GM19438 (cell line): ENCODE data around the gene ACSF2.

Source experiments
- ATAC-seq: cut with Tn5 transposase; IDR thresholded peaks from one replicate; pipeline ENCODE4 v1.9.1; 2021; ENCODE audit warnings: low read depth; ENCODE audit not compliant: unreplicated experiment

The ACSF2 gene

DNA sequence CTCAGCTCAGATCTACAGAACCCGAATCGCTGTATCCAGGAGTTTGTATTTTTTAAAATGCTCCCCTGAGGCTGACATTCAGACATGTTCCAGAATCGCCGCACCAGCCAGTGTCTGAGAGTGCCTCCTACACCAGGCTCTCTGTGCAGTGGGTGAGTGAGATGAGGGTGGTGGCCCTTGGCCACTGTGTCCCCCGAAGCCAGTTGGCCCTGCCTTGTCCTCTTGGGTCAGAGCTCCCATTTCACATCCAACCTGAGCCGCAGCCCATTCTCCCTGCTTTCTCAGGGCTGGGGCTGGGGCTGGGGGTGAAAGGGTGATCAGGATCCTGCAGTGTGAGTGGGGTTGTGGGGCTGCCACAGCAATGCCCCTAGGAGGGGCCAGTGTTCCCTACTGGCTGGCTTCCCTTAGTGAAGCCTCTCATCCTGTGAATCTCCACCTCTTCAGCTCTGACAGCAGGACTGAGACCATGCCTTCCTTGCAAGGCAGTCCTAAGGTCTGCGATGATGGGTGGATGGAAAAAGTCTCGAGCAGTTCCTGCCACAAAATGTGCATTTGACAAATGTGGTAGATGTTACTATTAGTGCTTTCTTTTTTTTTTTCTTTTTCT is 69.3 kb downstream of the ACSF2 start:
- ATAC-seq: no peak

DNA sequence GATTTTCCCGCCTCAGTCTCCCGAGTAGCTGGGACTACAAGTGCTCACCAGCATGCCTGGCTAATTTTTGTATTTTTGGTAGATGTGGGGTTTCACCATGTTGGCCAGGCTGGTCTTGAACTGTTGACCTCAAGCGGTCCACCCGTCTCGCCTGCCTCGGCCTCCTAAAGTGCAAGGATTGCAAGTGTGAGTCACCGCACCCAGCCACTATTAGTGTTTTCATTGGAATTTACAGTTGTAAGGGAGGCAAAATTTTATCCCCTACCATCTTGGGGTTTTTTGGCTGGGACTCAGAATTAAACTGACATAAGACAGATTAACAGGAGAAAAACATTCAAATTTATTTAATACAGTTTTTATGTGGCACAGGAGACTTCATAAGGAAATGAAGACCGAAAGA is 69.9 kb downstream of the ACSF2 start:
- no peak for ATAC-seq

DNA sequence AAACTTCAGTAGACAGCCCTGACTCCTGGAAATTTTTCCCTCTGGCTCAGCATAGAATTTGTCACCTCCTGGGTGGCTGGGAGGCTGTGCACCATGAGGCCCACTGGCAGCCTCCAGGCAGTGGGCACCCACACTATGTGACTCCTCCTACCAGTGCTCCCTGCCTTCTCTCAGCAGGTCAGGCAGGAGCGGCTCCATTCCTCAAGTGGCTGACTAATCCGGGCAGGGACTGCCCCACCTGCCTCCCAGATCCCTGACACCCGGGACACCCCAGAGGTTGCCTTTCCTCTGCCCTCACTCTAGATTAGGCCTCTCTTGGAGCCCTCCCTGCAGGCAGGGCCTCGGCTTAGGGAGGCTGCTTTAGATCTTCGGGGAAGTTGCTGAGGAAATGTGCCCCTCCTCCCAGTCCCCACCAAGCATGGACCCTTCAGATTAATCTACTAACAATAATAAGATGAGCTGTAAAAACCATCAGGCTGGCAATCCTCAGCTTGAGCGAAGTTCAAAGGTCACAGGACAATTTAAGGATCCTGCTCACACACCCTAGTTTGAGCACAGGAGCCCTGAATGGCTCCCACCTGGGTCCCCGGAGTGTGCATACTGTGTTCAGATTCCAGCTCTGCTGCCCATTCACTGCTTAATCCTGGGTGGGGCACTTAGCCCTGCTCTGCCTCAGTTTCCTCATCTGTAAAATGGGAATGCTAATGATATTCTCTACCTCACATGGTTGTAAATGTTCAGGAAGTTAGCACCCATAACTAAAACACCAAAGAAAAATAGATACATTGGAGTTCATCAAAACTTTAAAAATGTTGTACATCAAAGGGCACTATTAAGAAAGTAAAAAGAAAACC is 72.2 kb downstream of the ACSF2 start:
- ATAC-seq: no peak

DNA sequence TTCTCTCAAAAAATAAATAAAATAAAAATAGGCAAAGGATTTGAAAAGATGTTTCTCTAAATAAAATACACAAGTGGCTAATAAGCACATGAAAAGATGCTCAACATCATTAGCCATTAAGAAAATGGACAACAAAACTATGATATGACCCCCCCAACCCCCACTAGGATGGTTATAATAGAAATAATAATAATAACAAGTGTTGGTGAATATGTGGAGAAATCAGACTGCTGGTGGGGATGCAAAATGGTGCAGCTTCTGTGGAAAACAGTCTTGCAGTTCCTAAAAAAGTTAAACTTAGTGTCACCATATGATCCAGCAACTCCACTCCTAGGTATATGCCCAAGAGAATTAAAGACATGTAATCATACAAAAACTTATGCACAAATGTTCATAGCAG is 73.3 kb downstream of the ACSF2 start:
- ATAC-seq: no peak

DNA sequence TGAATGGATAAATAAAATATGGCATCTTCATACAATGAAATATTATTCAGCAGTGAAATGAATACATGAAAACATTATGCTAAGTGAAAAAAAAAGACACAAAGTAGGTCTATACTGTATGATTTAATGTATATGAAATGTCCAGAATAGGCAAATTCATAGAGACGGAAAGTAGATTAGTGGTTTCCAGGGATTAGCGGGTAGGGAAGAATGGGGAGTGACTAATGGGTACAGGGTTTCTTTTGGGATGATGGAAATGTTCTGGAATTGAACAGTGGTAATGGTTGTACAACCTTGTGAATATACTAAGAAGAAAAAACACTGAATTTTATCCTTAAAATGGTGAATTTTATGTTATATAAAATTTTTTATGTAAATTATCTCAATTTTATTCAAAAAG is 73.7 kb downstream of the ACSF2 start:
- no peak for ATAC-seq

DNA sequence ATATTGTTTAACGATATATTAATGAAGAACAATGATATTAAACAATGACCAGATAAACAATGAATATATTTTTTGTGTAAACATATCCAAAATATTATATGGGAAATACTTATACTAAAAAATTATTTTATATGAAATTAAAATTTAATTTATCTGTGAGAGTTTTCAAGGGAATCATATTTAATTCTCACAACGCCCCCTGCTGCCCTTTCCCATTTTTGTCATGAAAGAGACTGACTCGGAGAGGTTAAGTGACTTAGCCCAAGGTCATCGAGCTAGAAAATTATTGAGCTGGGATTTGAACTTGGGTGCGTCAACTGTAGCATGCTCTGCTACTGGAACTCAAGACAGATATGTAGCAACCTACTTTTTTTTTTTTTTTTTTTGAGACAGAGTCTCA is 75.0 kb downstream of the ACSF2 start:
- no peak for ATAC-seq

DNA sequence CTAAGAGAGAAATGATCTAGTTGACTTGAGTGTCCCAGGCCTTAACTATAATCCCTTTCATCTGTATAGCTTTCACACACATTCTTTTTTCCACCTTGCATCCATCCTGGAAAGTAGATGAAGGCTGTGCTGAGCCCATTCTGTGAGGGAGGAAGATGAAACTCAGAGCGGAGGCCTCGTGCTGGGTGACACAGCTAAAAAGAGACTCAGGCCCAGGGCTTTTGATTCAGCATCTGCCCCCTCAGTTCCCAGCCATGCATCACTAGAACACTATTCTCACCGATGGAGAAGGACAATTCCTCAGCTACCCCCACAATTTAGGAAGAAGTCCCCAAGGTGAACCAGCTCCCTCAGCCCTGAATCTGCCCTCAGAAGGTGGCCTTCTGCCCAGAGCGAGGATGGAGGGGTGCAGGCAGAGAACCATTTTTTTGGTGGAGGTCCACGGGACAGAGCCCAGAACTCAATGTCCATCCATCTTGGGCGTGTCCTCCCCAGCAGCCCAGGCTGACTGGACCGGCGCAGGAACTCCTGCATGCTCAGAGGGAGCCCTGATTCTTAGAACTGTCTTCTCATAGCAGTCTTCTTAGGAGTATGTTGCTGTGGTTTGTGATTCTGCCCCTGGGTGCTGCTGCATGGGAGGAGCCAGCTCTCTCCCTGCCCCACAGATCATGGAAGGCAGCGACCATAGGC is 76.4 kb downstream of the ACSF2 start:
- no peak for ATAC-seq

DNA sequence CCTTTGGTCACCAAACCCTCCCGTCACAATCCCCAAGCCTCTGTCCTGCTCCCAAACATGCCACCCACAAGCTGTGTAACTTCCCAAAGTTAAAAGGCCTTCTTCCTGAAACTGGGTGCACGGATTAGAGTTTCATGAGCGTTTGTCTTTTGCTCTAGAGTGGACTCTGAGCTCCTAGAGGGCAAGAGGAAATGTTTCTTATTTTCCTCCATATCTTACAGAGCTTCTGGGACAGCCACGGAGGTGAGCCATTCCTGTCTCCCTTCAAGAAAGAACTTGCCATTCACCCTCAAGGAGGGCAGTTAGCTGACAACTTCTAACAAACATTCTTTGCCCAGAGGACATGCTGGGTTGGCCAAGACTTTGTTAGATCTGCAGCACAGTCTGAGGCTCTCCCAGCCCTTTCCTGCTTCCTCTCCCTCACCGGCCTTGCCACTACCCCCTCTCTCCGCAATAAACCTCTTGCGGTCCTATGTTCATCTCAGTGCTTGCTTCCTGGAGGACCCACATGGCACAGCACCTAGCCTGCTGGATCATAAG is 79.6 kb downstream of the ACSF2 start:
- no peak for ATAC-seq

DNA sequence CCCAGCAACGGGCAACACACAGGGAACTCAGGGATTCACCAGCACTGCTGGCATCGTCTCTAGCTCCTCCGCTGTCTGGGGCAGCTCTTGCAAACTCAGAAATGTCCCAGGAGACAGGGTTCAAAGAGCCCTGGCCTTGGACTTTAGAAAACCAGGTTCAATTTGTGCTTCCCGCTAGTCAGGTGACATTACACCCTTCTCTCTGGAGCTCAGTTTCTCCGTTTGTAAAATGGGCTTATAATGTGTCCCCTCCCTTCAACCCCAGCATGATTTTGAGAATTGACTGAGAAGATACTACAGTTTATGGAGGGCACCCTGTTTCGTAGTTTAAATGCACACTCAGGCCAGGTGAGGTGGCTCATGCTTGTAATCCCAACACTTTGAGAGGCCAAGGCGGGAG is 80.3 kb downstream of the ACSF2 start:
- ATAC-seq: no peak

DNA sequence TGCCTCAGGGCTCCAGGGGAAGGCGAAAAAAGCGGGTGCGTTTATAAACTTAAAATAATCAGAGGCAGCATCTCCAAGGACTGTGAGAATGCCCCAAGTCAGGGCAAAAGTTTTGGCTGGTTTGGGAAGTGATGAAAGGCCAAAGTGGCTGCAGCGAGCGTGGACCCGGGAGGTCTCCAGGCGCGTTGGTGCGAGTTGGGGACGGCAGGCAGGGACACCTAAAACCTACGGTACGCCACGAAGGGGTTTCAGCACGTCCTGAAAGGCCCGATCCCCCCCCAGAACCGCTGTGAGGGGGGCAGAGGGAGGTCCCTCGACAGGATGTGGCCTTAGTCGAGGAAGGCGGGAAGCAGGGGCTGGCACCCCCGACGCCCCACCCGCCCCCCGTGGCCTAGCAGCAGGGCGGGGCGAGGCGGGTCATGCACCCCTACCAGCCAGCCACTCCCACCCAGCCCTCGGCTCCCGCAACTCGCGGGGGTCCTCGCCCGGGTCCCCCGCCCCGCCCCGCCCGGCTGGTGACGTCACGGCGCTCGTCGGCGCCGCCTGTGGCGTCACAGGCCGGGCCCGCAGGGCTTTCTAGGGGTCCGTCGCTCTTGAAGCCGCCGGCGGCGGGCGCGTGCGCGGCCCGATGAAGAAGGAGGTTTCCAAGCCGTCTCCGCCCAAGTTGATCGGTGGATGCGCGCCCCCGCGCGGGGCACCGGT is 82.0 kb downstream of the ACSF2 start, which contains the start of gene MYCBPAP:
Gene MYCBPAP (plus strand): TSS at position 569 of the 702 bp plus-strand sequence. CDS start 236 bp downstream, outside the sequence.
- no peak for ATAC-seq

DNA sequence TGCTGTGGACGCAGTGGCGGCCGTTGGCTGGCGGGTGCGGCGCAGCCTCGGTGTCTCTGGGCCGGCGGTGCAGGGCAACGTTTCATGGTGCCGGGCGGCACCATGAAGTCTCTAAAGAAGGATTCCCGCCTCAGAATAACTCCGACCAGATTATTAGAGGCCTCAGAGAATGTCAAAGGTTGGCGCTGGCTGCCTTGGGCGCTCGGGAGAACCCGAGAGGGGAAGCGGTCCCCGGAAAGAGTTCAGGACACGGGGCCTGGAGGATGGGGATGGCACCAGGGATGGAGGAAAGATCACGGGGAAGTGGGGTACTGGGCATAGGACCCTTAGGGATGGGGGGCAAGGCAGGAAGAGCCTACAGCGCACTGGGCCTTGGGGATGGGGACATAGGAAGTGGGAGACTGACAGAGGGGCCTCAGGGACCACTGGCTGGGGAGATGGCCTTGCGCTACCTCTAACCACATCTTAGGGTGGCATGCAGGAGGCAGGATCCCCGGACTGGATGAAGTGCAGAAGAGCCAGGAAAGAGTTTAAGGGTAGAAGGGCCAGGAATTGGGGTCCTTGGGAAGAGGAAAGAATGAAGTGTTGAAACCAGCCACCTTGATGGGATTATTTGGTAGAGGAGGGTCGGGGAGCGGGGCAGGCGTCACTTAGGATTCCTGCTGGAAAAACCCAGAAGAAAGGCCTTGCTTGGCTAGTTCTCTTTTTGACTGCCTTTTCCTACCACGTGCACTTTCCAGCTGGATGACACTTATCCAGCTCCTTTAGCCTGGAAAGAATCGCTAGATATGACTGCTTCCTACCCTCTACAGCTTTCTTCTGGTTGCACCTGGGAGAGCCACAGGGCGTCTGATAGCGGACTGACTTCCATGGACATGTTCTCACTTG is 82.8 kb downstream of the ACSF2 start:
- no peak for ATAC-seq

DNA sequence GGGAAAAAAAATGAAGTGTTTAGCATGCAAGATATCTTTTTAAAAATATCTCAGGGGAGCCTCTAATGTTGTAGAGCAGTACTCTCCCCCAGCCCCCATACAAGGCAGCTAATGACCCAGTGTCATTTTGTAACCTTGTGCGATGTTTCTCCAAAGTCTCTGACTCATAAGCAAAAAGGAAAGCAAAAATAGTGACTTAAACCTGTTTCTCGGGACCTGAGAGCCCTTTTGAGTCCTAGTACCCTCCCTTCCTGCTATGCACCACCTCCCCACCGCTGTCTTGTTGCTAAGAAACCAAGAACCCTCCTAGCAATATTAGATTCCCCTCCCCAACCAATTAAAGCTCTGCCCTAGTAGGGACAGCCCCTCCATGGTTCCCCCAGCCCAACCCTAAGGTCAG is 85.0 kb downstream of the ACSF2 start:
- peak; percentile 74 for ATAC-seq

DNA sequence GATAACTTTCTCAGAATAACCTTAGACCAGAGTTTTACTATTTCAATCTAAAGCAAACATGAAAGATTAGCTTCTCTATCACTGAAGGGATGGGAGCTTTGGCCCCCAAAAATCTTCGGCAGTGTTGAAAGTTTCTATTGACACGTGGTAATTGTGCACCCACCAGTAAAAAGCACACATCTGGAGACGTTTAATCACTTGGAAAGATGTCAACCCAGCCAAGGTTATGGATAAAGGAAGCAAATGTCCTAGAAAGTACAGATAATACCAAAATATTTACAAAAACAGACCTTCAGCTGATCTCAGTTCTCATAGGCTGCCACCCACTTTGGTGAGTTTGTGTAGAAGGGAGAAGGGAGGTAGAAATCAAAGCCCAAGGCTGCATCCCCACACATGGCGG is 87.5 kb downstream of the ACSF2 start:
- no peak for ATAC-seq

DNA sequence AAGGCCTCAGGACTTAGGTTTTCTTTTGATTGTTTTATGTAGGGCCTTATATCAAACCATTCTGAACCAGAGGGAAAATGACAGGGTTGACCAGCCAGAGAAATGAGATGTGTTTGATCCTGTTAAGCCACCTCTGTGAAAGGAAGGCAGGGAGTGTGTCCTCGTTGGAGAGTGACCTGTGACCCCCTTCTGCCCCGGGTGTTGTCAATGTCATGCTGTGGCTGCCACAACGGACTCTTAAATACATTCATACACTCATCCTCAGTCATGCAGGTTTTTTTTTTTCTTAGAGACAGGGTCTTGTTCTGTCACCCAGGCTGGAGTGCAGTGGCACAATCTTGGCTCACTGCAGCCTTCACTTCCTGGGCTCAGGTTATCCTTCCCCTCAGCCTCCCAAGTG is 88.4 kb downstream of the ACSF2 start:
- ATAC-seq: no peak

DNA sequence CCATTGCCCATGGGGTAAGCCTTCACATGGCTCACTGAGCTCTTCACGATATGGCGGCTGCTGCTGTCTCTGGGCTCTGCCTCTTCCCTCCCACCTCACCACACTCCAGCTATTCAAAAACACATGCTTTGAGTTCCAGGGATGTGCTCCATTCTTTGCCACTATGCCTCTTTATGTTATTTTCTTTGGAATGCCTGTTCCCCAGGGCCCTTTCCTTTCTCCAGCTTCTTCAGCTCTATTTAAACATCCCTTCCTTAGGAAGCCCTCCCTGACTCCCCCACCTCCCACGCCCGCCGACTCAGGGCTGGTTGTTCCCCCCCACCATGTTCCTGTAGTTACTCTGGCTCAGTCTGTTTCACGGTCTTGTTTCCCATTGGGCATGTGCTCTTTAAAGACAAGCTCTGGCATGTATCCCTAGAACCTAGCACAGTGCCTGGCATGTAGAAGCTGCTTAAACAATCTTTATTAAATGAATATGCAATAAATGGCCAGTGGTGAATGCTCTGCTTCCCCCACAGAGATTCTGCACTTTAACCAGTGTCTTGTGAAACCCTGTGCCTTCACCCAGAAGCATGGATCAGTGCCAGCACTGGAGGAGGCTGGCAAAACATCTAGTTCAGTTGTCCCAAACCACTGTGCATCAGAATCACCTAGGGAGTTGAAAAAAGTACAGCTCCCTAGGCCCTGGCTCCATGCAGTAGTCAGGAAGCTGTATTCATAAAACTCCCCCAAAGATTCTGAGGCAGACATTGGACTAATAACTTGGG is 89.1 kb downstream of the ACSF2 start:
- ATAC-seq: no peak

DNA sequence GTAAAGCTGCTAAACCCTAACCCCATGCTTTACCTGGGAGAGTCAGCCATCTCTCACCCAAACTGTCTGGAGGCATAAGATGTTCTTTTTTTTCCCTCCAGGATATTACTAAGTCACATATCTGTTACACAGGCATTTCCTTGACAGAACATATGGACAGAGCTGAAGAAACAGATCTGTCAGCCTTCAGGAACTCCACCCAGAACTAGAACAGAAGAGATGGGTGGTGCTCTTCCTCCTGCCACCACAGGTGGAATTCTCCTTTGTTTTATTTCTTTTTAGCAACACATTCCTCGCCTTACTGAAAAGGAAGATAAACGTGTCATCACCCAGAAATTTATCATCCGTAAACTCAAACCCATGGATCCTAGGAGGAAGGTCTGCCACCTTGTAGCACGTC is 91.0 kb downstream of the ACSF2 start:
- ATAC-seq: no peak

DNA sequence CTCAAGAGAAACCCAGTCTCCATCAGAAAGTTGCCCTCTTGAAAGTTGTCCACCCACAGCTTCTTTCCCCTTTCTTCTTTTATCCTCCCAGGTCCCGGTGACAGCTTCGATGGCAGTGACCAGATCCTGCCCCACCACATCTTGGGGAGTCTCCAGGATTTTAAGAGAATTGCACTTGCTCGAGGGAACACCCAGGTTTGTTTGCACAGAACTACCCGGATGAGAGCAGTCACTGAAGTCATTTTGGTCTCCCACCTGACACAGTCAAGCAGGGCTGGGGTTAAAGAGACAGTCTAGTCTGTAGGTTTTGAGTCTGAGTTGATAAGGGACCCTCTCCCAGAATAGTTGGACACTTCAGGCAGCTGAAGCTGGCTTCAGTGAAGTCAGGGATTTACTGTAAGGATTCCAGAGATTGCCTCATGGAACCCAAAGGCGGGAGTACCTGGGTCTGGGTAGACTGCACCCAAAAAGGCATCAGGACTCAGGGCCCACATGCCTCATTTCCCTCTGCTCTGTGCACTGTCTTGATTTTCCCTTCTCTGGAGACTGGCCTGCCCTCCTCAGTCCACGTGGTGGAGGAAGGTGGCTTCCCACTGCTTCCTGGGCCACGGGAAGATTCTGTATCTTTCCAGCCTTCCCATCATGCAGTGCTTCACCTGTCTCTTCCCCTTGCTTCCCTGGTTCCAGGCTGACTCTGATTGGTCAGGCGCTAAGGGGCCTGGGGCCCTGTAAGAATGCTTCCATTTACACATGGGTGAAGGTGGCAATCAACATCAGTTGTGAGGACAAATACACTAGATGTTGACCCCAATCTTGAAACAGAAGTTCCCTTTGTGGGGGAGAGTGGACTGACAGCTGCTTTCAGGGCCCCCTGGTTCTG is 91.7 kb downstream of the ACSF2 start:
- no peak for ATAC-seq

DNA sequence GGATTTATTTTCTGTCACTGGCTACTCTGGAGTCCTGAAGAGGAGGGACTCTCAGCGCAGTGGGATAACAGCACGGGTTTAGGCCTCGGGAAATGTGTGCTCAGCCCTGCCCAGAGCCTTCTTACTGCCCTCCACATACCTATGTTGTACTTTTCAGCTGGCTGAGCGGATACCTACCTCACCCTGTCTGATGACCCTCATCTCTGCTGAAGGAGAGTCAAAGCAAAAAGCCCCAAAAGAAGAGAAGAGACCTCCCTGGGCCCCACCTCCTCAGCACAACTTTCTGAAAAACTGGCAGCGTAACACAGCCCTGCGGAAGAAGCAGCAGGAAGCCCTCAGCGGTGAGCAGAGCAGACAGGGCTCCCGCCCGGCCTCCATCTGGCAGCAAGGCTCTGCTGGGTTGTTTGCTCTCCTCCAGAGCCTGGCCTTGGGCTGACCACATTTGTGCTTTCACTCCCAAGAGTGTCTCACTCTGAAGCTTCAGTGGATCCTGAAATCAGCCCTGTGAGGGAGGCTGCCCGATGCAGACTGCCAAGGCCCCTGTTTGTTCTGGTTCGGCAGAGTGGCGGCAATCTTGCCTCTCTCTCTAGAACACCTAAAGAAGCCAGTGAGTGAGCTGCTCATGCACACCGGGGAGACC is 92.5 kb downstream of the ACSF2 start:
- ATAC-seq: no peak
